IMR-90 (cell line): ENCODE measurements around the gene RBBP6. TPM values are rescaled to one million over a fixed set of nuclear protein-coding genes. Genes with fewer than 3 reads are reported as not detected.

Experiments
- ATAC-seq: fragments of 200-7000 bp; cut with Tn5 transposase; 2 replicates; pipeline ENCODE4 v1.9.1; 2020; ENCODE audit warnings: low read depth, mild to moderate bottlenecking, moderate library complexity
- BruUV-seq: library from RNA; stranded (reverse); fragments of 400-500 nt; replicated peaks from 2 replicates; lab custom pipeline; 2021; lab: Mats Ljungman, UMichigan
- CTCF ChIA-PET: fragments of 300-600 bp; formaldehyde crosslinking; extraction: SDS; loops from one replicate; lab custom pipeline; 2021; ENCODE audit warnings: antibody characterized with exemption; lab: Yijun Ruan, JAX
- POLR2A ChIA-PET: fragments of 300-600 bp; sonication (Branson Sonifier 250); formaldehyde crosslinking; loops from one replicate; lab custom pipeline; 2022; ENCODE audit warnings: antibody characterized with exemption; ENCODE audit not compliant: unreplicated experiment; lab: Charles Lee
- DNase-seq: peaks from one replicate; pipeline ENCODE4 v3.0.0; 2013
- H2AFZ ChIP-seq: replicated peaks from 2 replicates; pipeline ENCODE3; 2013; ENCODE audit warnings: low read length, mild to moderate bottlenecking; ENCODE audit not compliant: poor library complexity
- H2AK5ac ChIP-seq: 2 replicates; pipeline ENCODE4 v1.6.1; 2013; ENCODE audit warnings: low read depth, low read length, inconsistent platforms
- H2AK9ac ChIP-seq: replicated peaks from 2 replicates; pipeline ENCODE3; 2013; ENCODE audit warnings: mild to moderate bottlenecking, low read depth, low read length, moderate library complexity; ENCODE audit not compliant: poor library complexity
- H2BK120ac ChIP-seq: 2 replicates; pipeline ENCODE4 v1.6.1; 2013; ENCODE audit warnings: low read depth, low read length, inconsistent platforms
- H2BK15ac ChIP-seq: 3 replicates; pipeline ENCODE4 v1.6.1; 2013; ENCODE audit warnings: low read depth, low read length, inconsistent platforms
- H2BK20ac ChIP-seq: 2 replicates; pipeline ENCODE4 v1.6.1; 2013; ENCODE audit warnings: low read depth, mild to moderate bottlenecking, inconsistent platforms, low read length, moderate library complexity
- H2BK5ac ChIP-seq: 2 replicates; pipeline ENCODE4 v1.6.1; 2013; ENCODE audit warnings: mild to moderate bottlenecking, low read depth, low read length, inconsistent platforms; ENCODE audit not compliant: poor library complexity, severe bottlenecking
- H3K14ac ChIP-seq: replicated peaks from 2 replicates; pipeline ENCODE4 v1.6.1; 2013; ENCODE audit warnings: low read depth, low read length, inconsistent platforms
- H3K18ac ChIP-seq: 2 replicates; pipeline ENCODE4 v1.6.1; 2013; ENCODE audit warnings: low read depth, low read length, control low read depth
- H3K23ac ChIP-seq: 2 replicates; pipeline ENCODE4 v1.6.1; 2013; ENCODE audit warnings: low read depth, low read length, inconsistent platforms
- H3K27ac ChIP-seq: 2 replicates; pipeline ENCODE4 v1.5.1; 2013; ENCODE audit warnings: mild to moderate bottlenecking, control low read depth, low read length; ENCODE audit not compliant: insufficient read depth
- H3K27me3 ChIP-seq: 2 replicates; pipeline ENCODE4 v1.6.1; 2013; ENCODE audit warnings: low read length; ENCODE audit not compliant: control insufficient read depth, insufficient read depth
- H3K36me3 ChIP-seq: 2 replicates; pipeline ENCODE4 v1.6.1; 2013; ENCODE audit warnings: low read length, mixed read lengths; ENCODE audit not compliant: control insufficient read depth, insufficient read depth
- H3K4ac ChIP-seq: 2 replicates; pipeline ENCODE4 v1.6.1; 2013; ENCODE audit warnings: low read depth, low read length, inconsistent platforms
- H3K4me1 ChIP-seq: 2 replicates; pipeline ENCODE4 v1.6.1; 2013; ENCODE audit warnings: low read length, mixed read lengths; ENCODE audit not compliant: control insufficient read depth, insufficient read depth
- H3K4me2 ChIP-seq: 2 replicates; pipeline ENCODE4 v1.6.1; 2013; ENCODE audit warnings: low read depth, mild to moderate bottlenecking, control low read depth, low read length, moderate library complexity
- H3K4me3 ChIP-seq: 2 replicates; pipeline ENCODE4 v1.5.1; 2013; ENCODE audit warnings: low read depth, mild to moderate bottlenecking, control low read depth, low read length, moderate library complexity; ENCODE audit not compliant: insufficient read depth
- H3K56ac ChIP-seq: 2 replicates; pipeline ENCODE4 v1.6.1; 2013; ENCODE audit warnings: low read length, inconsistent platforms; ENCODE audit not compliant: insufficient read depth; ENCODE audit errors: extremely low read depth
- H3K79me1 ChIP-seq, 2 experiments: 2 replicates each; pipeline ENCODE4 v1.6.1; 2013; ENCODE audit warnings: low read length in 2 of 2, inconsistent platforms in 1 of 2, low read depth in 1 of 2
- H3K9ac ChIP-seq: 2 replicates; pipeline ENCODE4 v1.6.1; 2013; ENCODE audit warnings: low read depth, low read length, control low read depth
- H3K9me1 ChIP-seq: 2 replicates; pipeline ENCODE4 v1.6.1; 2013; ENCODE audit warnings: low read length, inconsistent platforms; ENCODE audit not compliant: insufficient read depth
- H3K9me3 ChIP-seq: 2 replicates; pipeline ENCODE4 v1.6.1; 2013; ENCODE audit warnings: low read length; ENCODE audit not compliant: control insufficient read depth, insufficient read depth
- H4K20me1 ChIP-seq: 2 replicates; pipeline ENCODE4 v1.6.1; 2013; ENCODE audit warnings: low read length, inconsistent platforms; ENCODE audit not compliant: insufficient read depth
- H4K5ac ChIP-seq: 2 replicates; pipeline ENCODE4 v1.6.1; 2013; ENCODE audit warnings: mild to moderate bottlenecking, low read depth, low read length, control low read depth
- H4K8ac ChIP-seq, 2 experiments: 2 replicates each; pipeline ENCODE4 v1.6.1; 2013; ENCODE audit warnings: low read depth in 2 of 2, low read length in 2 of 2, control low read depth in 1 of 2, inconsistent platforms in 1 of 2
- H4K91ac ChIP-seq: 2 replicates; pipeline ENCODE4 v1.6.1; 2013; ENCODE audit warnings: low read depth, low read length, inconsistent platforms; ENCODE audit not compliant: insufficient read depth
- CEBPB ChIP-seq: IDR thresholded peaks from 2 replicates; pipeline ENCODE4 v1.6.1; 2012; ENCODE audit warnings: low read depth, low read length, improper control_type of control experiment
- CHD1 ChIP-seq: IDR thresholded peaks from 2 replicates; pipeline ENCODE4 v1.6.1; 2012; ENCODE audit warnings: low read depth, low read length, improper control_type of control experiment
- ELK1 ChIP-seq: fragments of 150-350 bp; IDR thresholded peaks from 2 replicates; pipeline ENCODE4 v1.6.1; 2016; ENCODE audit warnings: low read depth, mild to moderate bottlenecking, low read length, moderate library complexity, borderline replicate concordance
- FOS ChIP-seq: fragments of 150-350 bp; IDR thresholded peaks from 2 replicates; pipeline ENCODE4 v1.6.1; 2016; ENCODE audit warnings: low read depth, low read length
- MAZ ChIP-seq: IDR thresholded peaks from 2 replicates; pipeline ENCODE4 v1.6.1; 2012; ENCODE audit warnings: low read depth, mild to moderate bottlenecking, low read length, improper control_type of control experiment, moderate library complexity, borderline replicate concordance
- NFE2L2 ChIP-seq: fragments of 150-350 bp; IDR thresholded peaks from 2 replicates; pipeline ENCODE4 v1.6.1; 2016; ENCODE audit warnings: low read depth, mild to moderate bottlenecking, low read length
- POLR2A ChIP-seq: IDR thresholded peaks from 2 replicates; pipeline ENCODE4 v1.6.1; 2012; ENCODE audit warnings: mild to moderate bottlenecking, low read depth, low read length
- RCOR1 ChIP-seq: IDR thresholded peaks from 2 replicates; pipeline ENCODE4 v1.6.1; 2012; ENCODE audit warnings: mild to moderate bottlenecking, low read length, improper control_type of control experiment; ENCODE audit not compliant: insufficient replicate concordance
- RFX5 ChIP-seq: IDR thresholded peaks from 2 replicates; pipeline ENCODE4 v1.8.0; 2012; ENCODE audit warnings: low read depth, mild to moderate bottlenecking, low read length, moderate library complexity
- SMC3 ChIP-seq: fragments of 150-350 bp; IDR thresholded peaks from 2 replicates; pipeline ENCODE4 v1.6.1; 2016; ENCODE audit warnings: low read depth, mild to moderate bottlenecking, antibody characterized with exemption, low read length, moderate library complexity
- WGBS, 2 experiments: methylation state at CpG; one replicate each; pipeline versions ENCODE4 v1.1.5 to v1.1.7; 2013; ENCODE audit warnings: missing lambda C conversion rate in 2 of 2; ENCODE audit not compliant: insufficient read length in 1 of 2; ENCODE audit errors: extremely low coverage in 2 of 2; 5-methylcytosine and 5-hydroxymethylcytosine counted together
- dilution Hi-C: fragments of 300-500 bp; cut with HindIII; formaldehyde crosslinking; loops from one replicate; pipeline ENCODE4 v1.14.3; 2018; ENCODE audit warnings: low sequenced_read_pairs; ENCODE audit not compliant: unreplicated experiment
- in situ Hi-C: fragments of 300-500 bp; cut with MboI; formaldehyde crosslinking; loops from 3 replicates; pipeline ENCODE4 v1.14.3; 2019; ENCODE audit warnings: low sequenced_read_pairs, inconsistent platforms, mixed read lengths
- intact Hi-C: fragments of 100-400 bp; cut with micrococcal nuclease; formaldehyde crosslinking; loops from 2 replicates; pipeline ENCODE4 v1.10.0; 2022
- polyA plus RNA-seq, 3 experiments: library from polyadenylated mRNA; depleted of rRNA; stranded (reverse); fragments of >200 nt; gene quantifications; 2 replicates each; pipeline ENCODE4 v1.2.3, GENCODE V29; 2012; ENCODE audit warnings: low replicate concordance in 1 of 3
- total RNA-seq: library from RNA; depleted of rRNA; stranded (reverse); fragments of >200 nt; gene quantifications from 2 replicates; pipeline ENCODE4 v1.2.3, GENCODE V29; 2012
- TF ChIP-seq, protein P1 (sequence below): fragments of 150-350 bp; IDR thresholded peaks from 2 replicates; pipeline ENCODE4 v1.6.1; 2017; ENCODE audit warnings: mild to moderate bottlenecking, antibody characterized with exemption, low read length, low read depth
- TF ChIP-seq, protein P2 (sequence below): conservative IDR thresholded peaks from 2 replicates; pipeline ENCODE4 v1.5.1; 2012; ENCODE audit warnings: mild to moderate bottlenecking, low read depth, low read length, improper control_type of control experiment

RBBP6 gene
- total and polyA plus RNA-seq, 2 of the 4 experiments (the other 2 are of a cell fraction) = 7.2 to 17.8 TPM

GRCh38 chr16:24491731-24492130 lies 47.6 kb upstream of the RBBP6 start (continued):
- TF ChIP-seq, protein P1, sequence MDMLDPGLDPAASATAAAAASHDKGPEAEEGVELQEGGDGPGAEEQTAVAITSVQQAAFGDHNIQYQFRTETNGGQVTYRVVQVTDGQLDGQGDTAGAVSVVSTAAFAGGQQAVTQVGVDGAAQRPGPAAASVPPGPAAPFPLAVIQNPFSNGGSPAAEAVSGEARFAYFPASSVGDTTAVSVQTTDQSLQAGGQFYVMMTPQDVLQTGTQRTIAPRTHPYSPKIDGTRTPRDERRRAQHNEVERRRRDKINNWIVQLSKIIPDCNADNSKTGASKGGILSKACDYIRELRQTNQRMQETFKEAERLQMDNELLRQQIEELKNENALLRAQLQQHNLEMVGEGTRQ = no peak

- ChIA-PET POLR2A (no interaction called here), CTCF (no interaction called here)
- no peak for TF ChIP-seq FOS
- no peak for TF ChIP-seq RFX5
- TF ChIP-seq, protein P1 = no peak
- TF ChIP-seq SMC3 = no peak
- TF ChIP-seq NFE2L2 = no peak
- no peak for TF ChIP-seq MAZ
- TF ChIP-seq CEBPB = no peak
- TF ChIP-seq RCOR1 = no peak
- TF ChIP-seq POLR2A = no peak
- no peak for TF ChIP-seq ELK1
- no peak for TF ChIP-seq CHD1
- TF ChIP-seq, protein P2, sequence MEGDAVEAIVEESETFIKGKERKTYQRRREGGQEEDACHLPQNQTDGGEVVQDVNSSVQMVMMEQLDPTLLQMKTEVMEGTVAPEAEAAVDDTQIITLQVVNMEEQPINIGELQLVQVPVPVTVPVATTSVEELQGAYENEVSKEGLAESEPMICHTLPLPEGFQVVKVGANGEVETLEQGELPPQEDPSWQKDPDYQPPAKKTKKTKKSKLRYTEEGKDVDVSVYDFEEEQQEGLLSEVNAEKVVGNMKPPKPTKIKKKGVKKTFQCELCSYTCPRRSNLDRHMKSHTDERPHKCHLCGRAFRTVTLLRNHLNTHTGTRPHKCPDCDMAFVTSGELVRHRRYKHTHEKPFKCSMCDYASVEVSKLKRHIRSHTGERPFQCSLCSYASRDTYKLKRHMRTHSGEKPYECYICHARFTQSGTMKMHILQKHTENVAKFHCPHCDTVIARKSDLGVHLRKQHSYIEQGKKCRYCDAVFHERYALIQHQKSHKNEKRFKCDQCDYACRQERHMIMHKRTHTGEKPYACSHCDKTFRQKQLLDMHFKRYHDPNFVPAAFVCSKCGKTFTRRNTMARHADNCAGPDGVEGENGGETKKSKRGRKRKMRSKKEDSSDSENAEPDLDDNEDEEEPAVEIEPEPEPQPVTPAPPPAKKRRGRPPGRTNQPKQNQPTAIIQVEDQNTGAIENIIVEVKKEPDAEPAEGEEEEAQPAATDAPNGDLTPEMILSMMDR = no peak
- ATAC-seq = no peak
- H3K14ac ChIP-seq = no peak overlapping the region
- H3K27ac ChIP-seq = no peak overlapping the region
- no peaks in the 10 kb centered on the region; the same call in 1 of the 2 replicates for H3K27me3 ChIP-seq
- intact Hi-C loops (no loop called here), dilution Hi-C loops (no loop called here), in situ Hi-C loops (no loop called here)
- H3K79me1 ChIP-seq = no peaks in the 10 kb centered on the region
- BruUV-seq = no TSS peak
- no peak overlapping the region for H3K4ac ChIP-seq
- no peak for DNase-seq
- H3K9me1 ChIP-seq = no peaks in the 10 kb centered on the region
- H3K4me3 ChIP-seq = no peak overlapping the region
- no peaks in the 10 kb centered on the region for H3K4me1 ChIP-seq
- H3K9me3 ChIP-seq = peaks cover 2% of the 10 kb centered on the region; the same call in 1 of the 2 replicates
- no peak overlapping the region for H2AK5ac ChIP-seq
- H4K5ac ChIP-seq = no peak overlapping the region
- no peak overlapping the region for H3K18ac ChIP-seq
- no peak overlapping the region for H2BK120ac ChIP-seq
- no peak overlapping the region for H3K4me2 ChIP-seq
- H3K56ac ChIP-seq = no peak overlapping the region
- no peak overlapping the region for H2BK5ac ChIP-seq
- no peak overlapping the region for H3K9ac ChIP-seq
- WGBS, 2 experiments = 80% methylated on average over 1 of the region's 7 CpGs; no CpG with 5 or more reads in 1 of the 2 experiments
- H3K23ac ChIP-seq = no peak overlapping the region
- no peak overlapping the region for H2BK20ac ChIP-seq
- H2BK15ac ChIP-seq = no peak overlapping the region
- H4K20me1 ChIP-seq = no peaks in the 10 kb centered on the region
- no peak overlapping the region for H4K91ac ChIP-seq
- no peak overlapping the region for H2AFZ ChIP-seq
- H3K36me3 ChIP-seq = no peaks in the 10 kb centered on the region
- no peak overlapping the region for H4K8ac ChIP-seq
- H2AK9ac ChIP-seq = no peak overlapping the region
These were observed 45.5 kb upstream of the RBBP6 start for GRCh38 chr16:24493821-24494220.
